ENCODE measurements around the gene SCYGR8. TPM values are rescaled to one million over a fixed set of nuclear protein-coding genes. Genes with fewer than 3 reads are reported as not detected.

Gene SCYGR8
- polyA plus RNA-seq, 1 of the 3 experiments (the other 2 are of a cell fraction): not detected

DNA sequence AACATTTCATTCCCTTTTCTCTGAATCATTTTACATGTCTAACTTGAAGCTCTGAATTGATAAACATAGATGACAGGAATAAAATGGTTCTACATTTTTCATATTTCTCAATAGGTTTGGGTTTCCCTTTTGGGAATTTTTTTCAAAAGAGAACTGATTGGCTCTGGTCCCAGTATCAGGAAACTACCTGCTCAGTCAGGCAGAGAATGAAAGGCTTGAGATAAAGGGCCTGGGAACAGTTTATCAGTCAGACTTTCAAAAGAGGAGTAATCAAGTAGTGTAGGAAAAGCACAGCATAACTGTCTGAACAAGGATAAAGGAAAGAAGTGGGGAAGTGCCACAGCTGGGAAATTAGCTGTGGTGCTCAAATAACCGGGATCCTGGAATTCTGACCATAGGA lies 39.6 kb downstream of the SCYGR8 start:
- CTCF ChIA-PET: no interaction called here
- 26% methylated on average over 1 of the region's 1 CpG for WGBS (ENCODE audit: low lambda C conversion rate)

DNA sequence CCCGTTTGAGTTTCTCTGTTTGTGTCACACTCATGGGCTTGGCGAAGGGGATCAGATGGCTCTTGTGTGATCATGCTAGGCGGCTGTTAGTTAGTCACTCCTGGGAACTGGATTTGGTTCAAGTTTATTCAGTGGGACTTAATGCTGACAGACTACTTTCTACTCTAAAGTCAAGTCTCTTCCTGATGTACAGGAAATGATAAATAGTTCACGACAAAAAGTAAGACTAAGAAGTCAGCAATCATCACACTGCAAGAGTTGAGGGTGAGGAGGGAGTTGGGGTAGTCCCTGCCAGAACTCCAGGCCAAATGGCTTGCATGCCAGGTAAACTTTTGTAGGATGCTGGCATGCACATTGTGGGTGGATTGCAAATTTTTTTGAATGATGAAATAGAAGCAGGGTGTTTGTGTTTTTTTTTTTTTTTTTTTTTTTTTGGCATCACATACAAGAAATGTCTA lies 42.9 kb downstream of the SCYGR8 start:
- Histone ChIP-seq H3K4me1 (ENCODE audit: control insufficient read depth in 1 of 2, insufficient read depth in 2 of 2, low read depth in 1 of 2, low read length in 1 of 2) (no peaks in the 10 kb centered on the region), H3F3A (replicated peaks; ENCODE audit: insufficient read depth) (no peaks in the 10 kb centered on the region), H3K27me3 (ENCODE audit: insufficient read depth) (no peaks in the 10 kb centered on the region), H4K20me1 (ENCODE audit: insufficient read depth) (no peaks in the 10 kb centered on the region), H3K4me3 (ENCODE audit: low read depth in 2 of 2, low read length in 1 of 2) (no peak overlapping the region), H2AFZ (ENCODE audit: low read depth) (0 out of 2 replicates have a peak overlapping the region, but pooled peaks have one; percentile 26), H3K9me3 (no peaks in the 10 kb centered on the region), H3K4me2 (no peak overlapping the region), H3K36me3 (replicated peaks in 1 of 2; ENCODE audit: control insufficient read depth in 1 of 2, insufficient read depth in 2 of 2, low read length in 1 of 2) (no peaks in the 10 kb centered on the region), H3K27ac (ENCODE audit: low read depth in 2 of 2, low read length in 1 of 2) (no peak overlapping the region), H3K79me2 (ENCODE audit: insufficient read depth) (no peaks in the 10 kb centered on the region), H3K9me2 (no peaks in the 10 kb centered on the region), H3K9ac (no peak overlapping the region)
- DNase-seq: no peak
- ChIA-PET CTCF (no interaction called here), POLR2A (no interaction called here)
- WGBS (ENCODE audit: low lambda C conversion rate): 31% methylated on average over 4 of the region's 4 CpGs
- TF ChIP-seq, protein P1, sequence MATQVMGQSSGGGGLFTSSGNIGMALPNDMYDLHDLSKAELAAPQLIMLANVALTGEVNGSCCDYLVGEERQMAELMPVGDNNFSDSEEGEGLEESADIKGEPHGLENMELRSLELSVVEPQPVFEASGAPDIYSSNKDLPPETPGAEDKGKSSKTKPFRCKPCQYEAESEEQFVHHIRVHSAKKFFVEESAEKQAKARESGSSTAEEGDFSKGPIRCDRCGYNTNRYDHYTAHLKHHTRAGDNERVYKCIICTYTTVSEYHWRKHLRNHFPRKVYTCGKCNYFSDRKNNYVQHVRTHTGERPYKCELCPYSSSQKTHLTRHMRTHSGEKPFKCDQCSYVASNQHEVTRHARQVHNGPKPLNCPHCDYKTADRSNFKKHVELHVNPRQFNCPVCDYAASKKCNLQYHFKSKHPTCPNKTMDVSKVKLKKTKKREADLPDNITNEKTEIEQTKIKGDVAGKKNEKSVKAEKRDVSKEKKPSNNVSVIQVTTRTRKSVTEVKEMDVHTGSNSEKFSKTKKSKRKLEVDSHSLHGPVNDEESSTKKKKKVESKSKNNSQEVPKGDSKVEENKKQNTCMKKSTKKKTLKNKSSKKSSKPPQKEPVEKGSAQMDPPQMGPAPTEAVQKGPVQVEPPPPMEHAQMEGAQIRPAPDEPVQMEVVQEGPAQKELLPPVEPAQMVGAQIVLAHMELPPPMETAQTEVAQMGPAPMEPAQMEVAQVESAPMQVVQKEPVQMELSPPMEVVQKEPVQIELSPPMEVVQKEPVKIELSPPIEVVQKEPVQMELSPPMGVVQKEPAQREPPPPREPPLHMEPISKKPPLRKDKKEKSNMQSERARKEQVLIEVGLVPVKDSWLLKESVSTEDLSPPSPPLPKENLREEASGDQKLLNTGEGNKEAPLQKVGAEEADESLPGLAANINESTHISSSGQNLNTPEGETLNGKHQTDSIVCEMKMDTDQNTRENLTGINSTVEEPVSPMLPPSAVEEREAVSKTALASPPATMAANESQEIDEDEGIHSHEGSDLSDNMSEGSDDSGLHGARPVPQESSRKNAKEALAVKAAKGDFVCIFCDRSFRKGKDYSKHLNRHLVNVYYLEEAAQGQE (IDR thresholded peaks at IDR 0.05; ENCODE audit: low read depth, low read length): no peak
- TF ChIP-seq TAF1 (IDR thresholded peaks at IDR 0.05; ENCODE audit: borderline replicate concordance, low read depth, low read length): no peak
- TF ChIP-seq, protein P2, sequence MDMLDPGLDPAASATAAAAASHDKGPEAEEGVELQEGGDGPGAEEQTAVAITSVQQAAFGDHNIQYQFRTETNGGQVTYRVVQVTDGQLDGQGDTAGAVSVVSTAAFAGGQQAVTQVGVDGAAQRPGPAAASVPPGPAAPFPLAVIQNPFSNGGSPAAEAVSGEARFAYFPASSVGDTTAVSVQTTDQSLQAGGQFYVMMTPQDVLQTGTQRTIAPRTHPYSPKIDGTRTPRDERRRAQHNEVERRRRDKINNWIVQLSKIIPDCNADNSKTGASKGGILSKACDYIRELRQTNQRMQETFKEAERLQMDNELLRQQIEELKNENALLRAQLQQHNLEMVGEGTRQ (IDR thresholded peaks at IDR 0.05; ENCODE audit: borderline replicate concordance, low read depth, low read length): no peak
- no peak for TF ChIP-seq JUND (IDR thresholded peaks at IDR 0.05)

More for the DNA sequence above, 39.6 kb downstream of the SCYGR8 start:
- no peak overlapping the region for H2AFZ ChIP-seq (ENCODE audit: low read depth)
- no peak for DNase-seq
- H3K79me2 ChIP-seq (ENCODE audit: insufficient read depth): no peaks in the 10 kb centered on the region
- H3K4me1 ChIP-seq (ENCODE audit: control insufficient read depth in 1 of 2, insufficient read depth in 2 of 2, low read depth in 1 of 2, low read length in 1 of 2): no peaks in the 10 kb centered on the region; a peak in 1 of 4 replicates
- H3K9me3 ChIP-seq: no peaks in the 10 kb centered on the region
- H3K27ac ChIP-seq (ENCODE audit: low read depth in 2 of 2, low read length in 1 of 2): no peak overlapping the region
- no peaks in the 10 kb centered on the region for H3K36me3 ChIP-seq (replicated peaks in 1 of 2; ENCODE audit: control insufficient read depth in 1 of 2, insufficient read depth in 2 of 2, low read length in 1 of 2)
- no peaks in the 10 kb centered on the region for H3K27me3 ChIP-seq (ENCODE audit: insufficient read depth)
- no peak for TF ChIP-seq SMC3 (IDR thresholded peaks at IDR 0.05; ENCODE audit: low read depth, low read length)
- no peak for TF ChIP-seq FOSL2 (IDR thresholded peaks at IDR 0.05; ENCODE audit: borderline replicate concordance, low read depth)
- TF ChIP-seq, protein P1 (IDR thresholded peaks at IDR 0.05; ENCODE audit: low read depth, low read length): no peak
- TF ChIP-seq EP300 (IDR thresholded peaks at IDR 0.05; ENCODE audit: borderline replicate concordance in 1 of 2, low read depth in 1 of 2, low read length in 1 of 2): no peak
- TF ChIP-seq, protein P3, sequence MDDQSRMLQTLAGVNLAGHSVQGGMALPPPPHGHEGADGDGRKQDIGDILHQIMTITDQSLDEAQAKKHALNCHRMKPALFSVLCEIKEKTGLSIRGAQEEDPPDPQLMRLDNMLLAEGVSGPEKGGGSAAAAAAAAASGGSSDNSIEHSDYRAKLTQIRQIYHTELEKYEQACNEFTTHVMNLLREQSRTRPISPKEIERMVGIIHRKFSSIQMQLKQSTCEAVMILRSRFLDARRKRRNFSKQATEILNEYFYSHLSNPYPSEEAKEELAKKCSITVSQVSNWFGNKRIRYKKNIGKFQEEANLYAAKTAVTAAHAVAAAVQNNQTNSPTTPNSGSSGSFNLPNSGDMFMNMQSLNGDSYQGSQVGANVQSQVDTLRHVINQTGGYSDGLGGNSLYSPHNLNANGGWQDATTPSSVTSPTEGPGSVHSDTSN (IDR thresholded peaks at IDR 0.05): no peak
- no peak for TF ChIP-seq CHD2 (IDR thresholded peaks at IDR 0.05; ENCODE audit: low read length, partially characterized antibody)
- TF ChIP-seq, protein P2 (IDR thresholded peaks at IDR 0.05; ENCODE audit: borderline replicate concordance, low read depth, low read length): no peak
- no peak for TF ChIP-seq SIN3A (IDR thresholded peaks at IDR 0.05; ENCODE audit: borderline replicate concordance, low read depth, low read length)
- TF ChIP-seq, protein P4, sequence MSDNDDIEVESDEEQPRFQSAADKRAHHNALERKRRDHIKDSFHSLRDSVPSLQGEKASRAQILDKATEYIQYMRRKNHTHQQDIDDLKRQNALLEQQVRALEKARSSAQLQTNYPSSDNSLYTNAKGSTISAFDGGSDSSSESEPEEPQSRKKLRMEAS (IDR thresholded peaks at IDR 0.05; ENCODE audit: low read depth): no peak
- H4K20me1 ChIP-seq (ENCODE audit: insufficient read depth): no peaks in the 10 kb centered on the region
- H3K9me2 ChIP-seq: no peaks in the 10 kb centered on the region
- POLR2A ChIA-PET: no interaction called here
- H3K4me2 ChIP-seq: no peak overlapping the region
- no peaks in the 10 kb centered on the region for H3F3A ChIP-seq (replicated peaks; ENCODE audit: insufficient read depth)
- H3K4me3 ChIP-seq (ENCODE audit: low read depth in 2 of 2, low read length in 1 of 2): no peak overlapping the region
- H3K9ac ChIP-seq: no peak overlapping the region
